Kasumi-1 (cell line): ENCODE measurements around the gene IMP3.
A peak's percentile ranks its signal among the peaks of the same experiment; 100 is the strongest.
"Not testable (repeated sequence)": the region's sequence is repeated elsewhere in the genome, so short reads cannot be mapped to it uniquely, and the experiment has no call there.

Experiments used
- DNase-seq, 2 experiments: peaks; one replicate each; lab custom pipeline; 2025; lab: John Stamatoyannopoulos, UW

IMP3 gene, protein sequence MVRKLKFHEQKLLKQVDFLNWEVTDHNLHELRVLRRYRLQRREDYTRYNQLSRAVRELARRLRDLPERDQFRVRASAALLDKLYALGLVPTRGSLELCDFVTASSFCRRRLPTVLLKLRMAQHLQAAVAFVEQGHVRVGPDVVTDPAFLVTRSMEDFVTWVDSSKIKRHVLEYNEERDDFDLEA

DNA sequence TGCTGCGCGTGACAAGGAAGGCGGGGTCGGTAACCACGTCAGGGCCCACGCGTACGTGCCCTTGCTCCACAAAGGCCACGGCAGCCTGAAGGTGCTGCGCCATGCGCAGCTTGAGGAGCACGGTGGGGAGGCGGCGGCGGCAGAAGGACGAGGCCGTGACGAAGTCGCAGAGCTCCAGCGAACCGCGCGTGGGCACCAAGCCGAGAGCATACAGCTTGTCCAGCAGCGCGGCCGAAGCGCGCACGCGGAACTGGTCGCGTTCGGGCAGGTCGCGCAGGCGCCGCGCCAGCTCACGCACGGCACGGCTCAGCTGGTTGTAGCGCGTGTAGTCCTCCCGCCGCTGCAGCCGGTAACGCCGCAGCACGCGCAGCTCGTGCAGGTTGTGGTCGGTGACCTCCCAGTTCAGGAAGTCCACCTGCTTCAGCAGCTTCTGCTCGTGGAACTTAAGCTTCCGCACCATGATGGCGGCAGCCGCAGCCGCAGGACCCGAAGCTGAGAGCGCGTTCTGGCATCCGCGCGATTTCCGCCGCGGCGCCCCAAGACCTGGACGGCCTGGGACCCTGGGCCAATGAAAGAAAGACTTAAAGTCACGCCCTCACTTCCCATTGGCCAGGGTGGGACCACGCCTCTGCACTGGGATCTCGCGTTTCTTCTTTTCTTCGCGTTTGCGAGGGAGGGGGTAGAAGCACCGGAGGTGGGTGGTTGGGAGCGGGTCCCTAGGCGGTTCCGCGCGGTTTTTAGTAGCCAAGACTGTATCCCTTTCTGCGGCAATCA lies at the start of gene IMP3:
Gene IMP3 (minus strand): TSS at position 516 of the 774 bp plus-strand sequence. CDS start 56 bp downstream, at position 460.
- DNase-seq: peak; percentile 98 to 99

GRCh38 chr15:75689429-75689828 lies 49.4 kb upstream of the IMP3 start:
- DNase-seq: not testable (repeated sequence)

GRCh38 chr15:75688831-75689230 lies 48.8 kb upstream of the IMP3 start:
- DNase-seq: no peak

DNA sequence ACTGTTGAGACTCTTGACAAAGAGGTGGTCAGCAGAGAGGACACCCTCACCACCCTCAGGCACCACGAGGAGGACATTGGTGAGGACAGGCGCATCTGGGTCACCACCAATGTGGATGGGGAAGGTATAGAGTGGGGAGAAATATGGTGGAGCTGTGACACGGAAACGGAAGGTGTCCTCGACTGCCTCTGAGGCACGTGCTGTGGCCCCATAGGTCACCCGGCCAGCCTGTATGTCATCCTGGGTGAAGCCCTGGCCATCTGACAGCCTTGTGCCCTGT lies 48.2 kb upstream of the IMP3 start:
- no peak for DNase-seq

DNA sequence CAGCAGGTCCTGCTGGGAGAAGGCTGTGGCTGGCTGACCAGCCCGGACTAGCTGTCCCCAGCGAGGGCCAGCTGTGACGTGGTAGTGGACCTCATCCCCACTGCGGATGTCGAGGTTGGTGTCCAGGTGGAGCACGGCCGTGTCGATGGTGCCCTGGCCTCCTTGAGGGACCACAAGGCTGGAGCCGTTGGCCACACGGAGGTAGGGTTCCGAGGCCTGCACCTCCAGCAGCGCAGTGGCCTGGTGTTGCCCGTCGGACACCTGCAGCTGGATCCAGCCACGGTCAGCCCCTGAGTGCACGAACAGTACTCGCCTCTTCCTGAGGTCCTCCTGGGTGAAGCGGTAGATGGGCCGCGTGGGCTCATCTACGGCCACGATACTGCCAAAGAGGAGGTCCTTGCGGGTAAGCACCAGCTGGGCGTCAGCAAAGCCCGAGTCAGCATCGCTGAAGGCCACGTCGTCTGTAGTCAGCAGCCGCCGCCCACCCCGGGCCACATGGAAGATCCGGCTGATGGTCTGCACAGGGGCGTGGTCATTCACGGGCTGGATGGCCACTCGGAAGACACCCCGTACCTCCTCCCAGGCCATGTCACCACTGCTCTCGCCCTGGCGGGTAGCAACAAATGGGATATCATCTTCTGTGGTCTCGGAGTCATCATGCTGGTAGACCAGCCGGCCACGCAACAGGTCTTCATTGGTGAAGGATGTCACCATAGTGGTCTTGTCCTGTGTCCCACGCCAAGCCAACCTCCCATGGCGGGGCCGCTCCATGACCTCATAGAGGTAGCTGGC lies 47.7 kb upstream of the IMP3 start:
- DNase-seq: no peak

DNA sequence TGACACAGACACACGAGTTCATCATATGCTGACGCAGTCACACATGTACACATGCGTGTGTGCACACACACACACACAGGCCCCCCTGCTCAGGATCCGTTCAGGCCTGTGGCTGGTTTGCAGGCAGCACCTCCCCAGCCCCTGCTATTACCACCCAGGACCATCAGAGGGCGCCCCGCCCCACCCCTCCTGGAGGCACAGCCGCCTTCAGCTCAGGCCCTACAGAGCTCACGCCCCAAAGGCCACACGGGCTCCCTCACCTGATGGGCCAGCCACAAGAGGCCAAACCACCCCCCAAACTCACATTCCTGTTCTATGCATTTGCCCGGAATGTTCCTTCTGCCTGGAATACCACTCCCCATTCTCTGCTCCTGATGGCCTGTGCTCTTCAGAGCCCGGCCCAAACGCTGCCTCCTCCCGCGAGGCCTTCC lies 46.2 kb upstream of the IMP3 start:
- peak; percentile 22 to 24 for DNase-seq

DNA sequence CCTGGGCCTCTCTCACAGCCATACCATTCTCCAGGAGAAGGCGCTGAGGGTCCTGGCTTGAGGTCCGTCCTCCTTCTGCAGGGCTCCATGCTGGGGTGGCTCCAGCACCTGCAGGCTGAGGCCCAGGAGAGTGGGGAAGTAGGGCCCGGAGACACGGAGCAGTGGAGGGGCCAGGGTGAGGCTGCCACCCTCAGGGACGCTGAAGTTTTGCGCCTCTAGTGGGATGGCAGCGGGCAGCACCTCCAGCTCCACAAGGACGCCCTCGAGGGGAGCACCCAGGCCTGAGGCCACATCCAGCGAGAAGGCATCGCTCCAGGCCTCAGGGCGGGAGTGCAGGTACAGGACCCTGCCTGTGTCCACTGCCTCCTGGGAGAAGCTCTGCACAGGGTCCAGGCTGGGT lies 45.2 kb upstream of the IMP3 start:
- DNase-seq: no peak

DNA sequence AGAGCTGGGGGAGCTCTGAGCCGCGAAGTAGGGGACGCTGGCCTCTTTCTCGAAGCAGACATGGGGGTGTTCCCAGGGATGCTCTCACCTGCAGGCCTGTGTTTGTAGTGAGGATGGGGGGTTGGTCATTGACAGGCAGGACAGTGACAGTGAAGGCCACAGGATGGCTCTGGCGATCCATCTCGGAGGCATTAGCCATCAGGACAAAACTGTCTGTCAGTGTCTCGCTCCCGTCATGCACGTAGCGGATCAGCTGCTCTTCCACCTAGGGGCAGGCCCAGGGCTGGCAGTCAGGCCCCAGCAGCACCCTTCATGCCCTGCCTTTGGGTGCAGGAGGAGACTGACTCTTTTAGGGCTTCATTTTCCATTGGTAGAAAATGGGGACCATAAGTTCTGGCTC lies 44.6 kb upstream of the IMP3 start:
- DNase-seq: no peak

GRCh38 chr15:75683646-75684312 lies 43.8 kb upstream of the IMP3 start:
- DNase-seq: peak; percentile 53 to 54

GRCh38 chr15:75682181-75683135 lies 42.4 kb upstream of the IMP3 start:
- DNase-seq: no peak

DNA sequence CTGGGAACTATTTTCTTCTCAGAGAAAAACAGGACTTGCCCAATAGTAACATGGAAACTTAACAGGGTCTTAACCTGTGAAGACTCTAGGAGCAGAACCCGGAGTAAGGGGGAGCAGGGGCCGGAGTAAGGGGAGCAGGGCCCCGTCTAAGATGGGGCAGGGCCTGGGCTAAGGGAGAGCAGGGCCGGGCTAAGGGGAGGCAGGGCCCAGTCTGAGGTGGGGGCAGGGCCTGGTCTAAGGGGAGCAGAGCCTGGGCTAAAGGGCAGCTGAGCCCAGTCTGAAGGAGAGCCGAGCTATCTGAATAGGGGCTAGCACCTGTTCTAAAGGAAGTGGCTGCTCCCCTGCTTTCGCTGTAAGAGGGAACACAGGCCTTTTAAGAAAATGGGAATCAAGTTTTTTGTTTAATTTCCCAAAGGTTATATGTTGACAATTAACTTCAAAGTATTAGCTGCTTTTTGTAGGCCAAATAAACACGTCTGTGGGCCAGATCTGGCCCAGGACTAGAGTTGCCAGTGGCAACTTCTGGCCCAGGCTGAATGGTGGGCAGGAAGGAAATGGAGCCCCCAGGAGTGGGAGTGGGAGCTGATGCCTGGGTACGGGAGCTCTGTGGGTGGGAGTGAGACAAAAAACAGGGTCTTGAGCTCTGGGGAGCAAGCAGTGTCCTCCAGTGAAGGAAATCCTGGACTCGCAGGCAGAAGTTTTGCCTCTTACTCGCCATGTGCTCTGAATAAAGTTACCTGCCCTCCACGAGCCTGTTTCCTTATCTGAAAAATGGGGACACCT lies 40.2 kb upstream of the IMP3 start:
- DNase-seq: no peak

DNA sequence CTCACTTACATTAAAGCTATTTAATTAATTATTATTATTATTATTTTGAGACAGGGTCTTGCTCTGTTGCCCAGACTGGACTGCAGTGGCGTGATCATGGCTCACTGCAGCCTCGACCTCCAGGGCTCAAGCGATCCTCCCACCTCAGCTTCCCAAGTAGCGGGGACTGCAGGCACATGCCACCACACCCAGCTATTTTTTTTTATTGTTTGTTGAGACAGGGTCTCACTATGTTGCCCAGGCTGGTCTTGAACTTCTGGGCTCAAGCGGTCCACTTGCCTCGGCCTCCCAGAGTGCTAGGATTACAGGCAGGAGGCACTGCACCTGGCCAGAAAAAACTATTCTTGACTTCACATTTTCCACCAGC lies 38.3 kb upstream of the IMP3 start:
- DNase-seq: not testable (repeated sequence)

DNA sequence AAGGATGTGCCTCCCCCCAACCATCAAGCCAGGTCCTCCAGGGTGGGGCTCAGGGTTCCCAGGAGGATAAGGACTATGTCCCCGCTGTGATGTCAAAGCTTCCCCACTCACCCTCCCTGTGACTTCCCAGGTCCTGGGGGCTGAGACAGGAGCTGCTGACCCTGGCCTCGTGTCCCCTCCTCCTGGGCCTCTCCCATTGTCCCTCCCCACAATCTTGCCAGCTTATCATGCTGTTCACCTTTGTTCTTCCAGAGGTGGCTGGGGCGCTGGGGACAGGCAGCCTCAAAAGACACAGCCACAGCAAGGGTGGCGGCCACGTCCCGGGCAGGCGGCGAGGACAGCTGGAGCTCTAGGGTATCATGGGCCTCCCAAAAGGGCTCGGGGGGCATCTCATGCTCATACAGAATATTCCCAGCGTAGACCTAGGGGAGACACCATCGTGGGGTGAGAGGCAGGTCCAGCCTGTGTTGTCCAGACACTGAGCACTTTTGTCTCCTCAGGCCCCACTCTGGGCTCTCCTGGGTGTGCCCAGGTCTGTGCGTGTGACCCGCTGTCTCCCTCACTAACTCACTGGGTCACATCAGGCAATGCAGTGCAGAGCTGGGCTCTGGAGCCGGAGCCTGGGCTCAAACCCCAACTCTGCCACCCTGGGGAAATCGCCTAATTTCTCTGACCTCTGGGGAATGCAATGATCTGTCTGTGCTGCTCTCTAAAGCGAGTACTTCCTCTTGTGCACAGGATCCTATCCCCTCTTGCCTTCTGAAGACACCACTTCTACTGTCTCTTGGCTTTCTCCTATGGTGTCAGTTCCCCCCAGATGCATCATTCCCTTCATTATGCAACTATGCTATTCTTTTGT lies 37.7 kb upstream of the IMP3 start:
- DNase-seq: peak in 1 of 2 experiments; percentile 7

DNA sequence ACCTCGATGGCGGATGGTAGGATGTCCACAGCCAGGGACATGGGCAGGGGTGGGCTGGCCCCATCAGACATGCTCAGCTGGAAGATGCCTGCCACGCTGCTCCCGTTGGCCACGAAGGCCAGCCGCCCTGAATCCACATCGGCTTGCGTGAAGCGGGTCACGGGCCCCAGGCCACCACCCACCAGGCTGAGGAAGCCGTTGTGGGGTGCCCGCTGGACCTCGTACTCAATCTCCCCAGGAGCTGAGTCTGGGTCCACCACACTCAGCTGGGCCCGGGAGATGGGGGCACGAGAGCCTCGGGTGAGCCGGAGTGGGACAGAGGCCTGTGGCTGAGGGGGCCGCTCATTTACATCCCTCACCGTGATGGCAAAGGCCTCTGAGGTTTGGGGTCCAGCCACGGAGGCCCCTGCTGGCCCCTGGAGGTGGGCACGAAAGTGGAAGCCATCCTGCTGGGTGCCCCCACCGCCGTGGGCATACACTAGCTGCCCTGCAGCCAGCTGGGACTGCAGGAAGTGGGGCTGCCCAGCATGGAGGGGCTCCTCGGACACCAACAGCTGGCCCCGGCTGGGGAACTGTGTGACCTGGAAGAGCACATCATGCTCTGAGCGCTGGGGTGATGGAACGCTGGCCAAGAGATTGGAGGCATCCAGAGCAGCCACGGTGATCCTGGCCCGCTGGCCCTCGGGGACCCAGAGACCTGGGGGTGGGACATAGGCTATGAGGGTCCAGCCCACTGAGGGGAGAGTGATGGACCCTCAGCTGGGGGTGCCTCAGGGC lies 36.9 kb upstream of the IMP3 start:
- DNase-seq: no peak

DNA sequence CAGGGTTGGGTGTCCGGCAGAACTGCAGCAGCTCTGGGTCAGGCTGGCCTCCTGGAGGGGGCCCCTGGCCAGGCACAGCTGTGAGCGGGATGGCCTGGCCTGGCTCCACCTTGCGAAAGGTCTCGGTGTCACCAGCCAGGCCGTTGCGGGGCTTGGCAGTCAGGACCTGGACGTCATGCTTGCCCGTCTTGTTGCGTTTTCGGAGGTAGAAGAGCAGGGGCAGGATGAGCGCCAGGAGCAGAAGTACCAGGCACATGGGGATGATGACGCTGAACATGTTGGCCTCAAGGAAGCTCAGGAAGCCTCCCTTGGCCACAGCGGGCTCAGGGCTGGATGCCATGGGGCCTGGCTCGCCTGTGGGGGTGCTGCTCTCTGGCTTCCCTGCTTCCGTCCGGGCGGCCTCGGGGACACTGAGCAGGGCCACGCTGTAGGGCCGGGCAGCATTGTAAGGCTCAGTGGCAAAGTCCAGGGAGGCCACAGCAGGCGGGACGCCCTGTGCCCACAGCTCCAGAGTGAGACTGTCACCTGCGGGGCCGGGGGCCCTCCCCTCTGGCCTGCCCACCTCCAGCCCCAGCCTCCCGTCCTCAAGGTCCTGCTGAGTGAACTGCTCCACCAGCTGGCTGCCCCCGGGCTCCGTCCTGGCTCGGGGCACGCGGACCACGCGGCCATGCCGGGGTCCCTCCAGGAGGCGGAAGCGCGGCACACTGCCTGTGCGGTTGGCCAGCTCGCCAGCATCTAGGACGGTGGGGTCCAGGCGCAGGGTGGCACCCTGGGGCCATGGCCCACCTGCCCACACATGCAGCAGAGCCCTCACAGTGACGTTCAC lies 35.8 kb upstream of the IMP3 start:
- no peak for DNase-seq

- no peak for DNase-seq
Observed at GRCh38 chr15:75674366-75674765, 34.3 kb upstream of the IMP3 start.

- no peak for DNase-seq
Observed at GRCh38 chr15:75673426-75674235, 33.6 kb upstream of the IMP3 start.
